HG03103 (cell line): ENCODE data around the gene SUCLA2.
"Not testable (repeated sequence)": the region's sequence is repeated elsewhere in the genome, so short reads cannot be mapped to it uniquely, and the experiment has no call there.

Experiments used
- ATAC-seq: cut with Tn5 transposase; IDR thresholded peaks from one replicate; pipeline ENCODE4 v1.9.1; 2021; ENCODE audit warnings: low read depth; ENCODE audit not compliant: unreplicated experiment

Gene SUCLA2

GRCh38 chr13:48001114-48001881 lies at the start of gene SUCLA2:
SUCLA2 (minus strand) TSS chr13:48001273; CDS start chr13:48001269, 4 bp downstream.
- peak; percentile 99 for ATAC-seq

- ATAC-seq, result no peak
These were observed 49.5 kb upstream of the SUCLA2 start for GRCh38 chr13:48050550-48050949.

- no peak for ATAC-seq
These were observed 42.9 kb upstream of the SUCLA2 start for GRCh38 chr13:48043789-48044503.

GRCh38 chr13:48042894-48043293 lies 41.8 kb upstream of the SUCLA2 start:
- no peak for ATAC-seq

- no peak for ATAC-seq
These were observed 39.8 kb upstream of the SUCLA2 start for GRCh38 chr13:48040896-48041295.

GRCh38 chr13:48040049-48040448 lies 39.0 kb upstream of the SUCLA2 start:
- ATAC-seq, result no peak

- ATAC-seq, result no peak
These were observed 37.7 kb upstream of the SUCLA2 start for GRCh38 chr13:48038761-48039160.

- ATAC-seq, result peak; percentile 87
These were observed 36.5 kb upstream of the SUCLA2 start, which contains the start of gene NUDT15 for GRCh38 chr13:48037346-48038173. NUDT15 (plus strand) TSS chr13:48037726; CDS start chr13:48037747, 21 bp downstream.

- ATAC-seq, result no peak
These were observed 28.8 kb upstream of the SUCLA2 start for GRCh38 chr13:48029859-48030258.

GRCh38 chr13:48028066-48028465 lies 27.0 kb upstream of the SUCLA2 start:
- ATAC-seq, result no peak

- no peak for ATAC-seq
These were observed 18.7 kb upstream of the SUCLA2 start for GRCh38 chr13:48019796-48020195.

- ATAC-seq, result no peak
These were observed 17.6 kb upstream of the SUCLA2 start for GRCh38 chr13:48018637-48019036.

GRCh38 chr13:48014359-48014758 lies 13.3 kb upstream of the SUCLA2 start:
- no peak for ATAC-seq

- ATAC-seq, result no peak
These were observed 11.6 kb upstream of the SUCLA2 start for GRCh38 chr13:48012668-48013067.

GRCh38 chr13:48010698-48011097 lies 9.6 kb upstream of the SUCLA2 start:
- ATAC-seq, result no peak

- ATAC-seq, result no peak
These were observed 8.2 kb upstream of the SUCLA2 start for GRCh38 chr13:48009284-48009683.

GRCh38 chr13:48006396-48006795 lies 5.3 kb upstream of the SUCLA2 start:
- ATAC-seq, result no peak

- ATAC-seq, result no peak
These were observed 3.1 kb upstream of the SUCLA2 start for GRCh38 chr13:48004201-48004600.

- ATAC-seq, result not testable (repeated sequence)
These were observed 926 bp upstream of the SUCLA2 start for GRCh38 chr13:48001999-48002398.

GRCh38 chr13:48000559-48001113 lies 437 bp downstream of the SUCLA2 start:
- peak; percentile 30 for ATAC-seq

- no peak for ATAC-seq
These were observed 1.1 kb downstream of the SUCLA2 start for GRCh38 chr13:47999973-48000372.
